ENCODE measurements around the gene TRAPPC3L. TPM values are rescaled to one million over a fixed set of nuclear protein-coding genes. Genes with fewer than 3 reads are reported as not detected.

Gene TRAPPC3L
- total RNA-seq, 2 donors from 2014 or later, result not detected

- 67 to 80% methylated on average over 1 of the region's 1 CpG for WGBS, 2 donors
- Histone ChIP-seq H3K27me3 (no peaks in the 10 kb centered on the region), H3K4me1 (peaks cover 10% of the 10 kb centered on the region), H3K9me3 (no peaks in the 10 kb centered on the region), H3K4me3 (no peak overlapping the region), H3K27ac (no peak overlapping the region), H3K36me3 (replicated peaks in 1 of 2; ENCODE audit: insufficient read depth in 1 of 2, low read depth in 2 of 2) (peaks cover 0 to under 1% of the 10 kb centered on the region in 2 donors)
- DNase-seq (no peak), ATAC-seq (peak; percentile 56)
- TF ChIP-seq POLR2A (IDR thresholded peaks at IDR 0.05) (no peak), CTCF (IDR thresholded peaks at IDR 0.05) (no peak)
- intact Hi-C loops (cut with DNase I), result no loop called here
Observed at GRCh38 chr6:116579143-116579542, 33.7 kb upstream of the TRAPPC3L start.

- no peaks in the 10 kb centered on the region for H3K9me3 ChIP-seq
- intact Hi-C loops (cut with DNase I), result no loop called here
- no peak overlapping the region for H3K4me3 ChIP-seq
- DNase-seq (no peak), ATAC-seq (no peak)
- H3K27me3 ChIP-seq, result no peaks in the 10 kb centered on the region
- H3K27ac ChIP-seq, result no peak overlapping the region
- H3K4me1 ChIP-seq, result peaks cover 14% of the 10 kb centered on the region
- no peaks in the 10 kb centered on the region for H3K36me3 ChIP-seq (replicated peaks in 1 of 2; ENCODE audit: insufficient read depth in 1 of 2, low read depth in 2 of 2)
- TF ChIP-seq CTCF (IDR thresholded peaks at IDR 0.05), result no peak
- no peak for TF ChIP-seq POLR2A (IDR thresholded peaks at IDR 0.05)
Observed at GRCh38 chr6:116578335-116578734, 32.9 kb upstream of the TRAPPC3L start.

GRCh38 chr6:116577486-116577885, 32.0 kb upstream of the TRAPPC3L start:
- H3K4me1 ChIP-seq, result peaks cover 22% of the 10 kb centered on the region
- no peak overlapping the region for H3K4me3 ChIP-seq
- H3K27me3 ChIP-seq, result no peaks in the 10 kb centered on the region
- no peaks in the 10 kb centered on the region for H3K9me3 ChIP-seq
- H3K27ac ChIP-seq, result no peak overlapping the region
- TF ChIP-seq CTCF (IDR thresholded peaks at IDR 0.05) (no peak), POLR2A (IDR thresholded peaks at IDR 0.05) (no peak)
- DNase-seq (no peak), ATAC-seq (no peak)
- WGBS, 2 donors, result 75 to 81% methylated on average over 5 of the region's 5 CpGs
- no peaks in the 10 kb centered on the region for H3K36me3 ChIP-seq (replicated peaks in 1 of 2; ENCODE audit: insufficient read depth in 1 of 2, low read depth in 2 of 2)
- intact Hi-C loops (cut with DNase I), result no loop called here

- Histone ChIP-seq H3K4me3 (no peak overlapping the region), H3K9me3 (no peaks in the 10 kb centered on the region), H3K4me1 (peaks cover 24% of the 10 kb centered on the region), H3K27ac (no peak overlapping the region), H3K27me3 (no peaks in the 10 kb centered on the region), H3K36me3 (replicated peaks in 1 of 2; ENCODE audit: insufficient read depth in 1 of 2, low read depth in 2 of 2) (no peaks in the 10 kb centered on the region)
- no peak for DNase-seq
- 89 to 97% methylated on average over 2 of the region's 2 CpGs for WGBS, 2 donors
- ATAC-seq, result no peak
- TF ChIP-seq CTCF (IDR thresholded peaks at IDR 0.05), result no peak
- TF ChIP-seq POLR2A (IDR thresholded peaks at IDR 0.05), result no peak
- intact Hi-C loops (cut with DNase I), result no loop called here
Observed at GRCh38 chr6:116575227-116575626, 29.7 kb upstream of the TRAPPC3L start.

GRCh38 chr6:116572162-116572561, 26.7 kb upstream of the TRAPPC3L start:
- peak; percentile 26 to 50 (median 30) for DNase-seq
- Histone ChIP-seq H3K9me3 (no peaks in the 10 kb centered on the region), H3K36me3 (replicated peaks in 1 of 2; ENCODE audit: insufficient read depth in 1 of 2, low read depth in 2 of 2) (no peaks in the 10 kb centered on the region), H3K4me3 (peak overlapping the region; percentile 7 to 81), H3K27ac (peak overlapping the region in 3 of 4 donors; percentile 65 to 96 (median 95)), H3K4me1 (peaks cover 18% of the 10 kb centered on the region), H3K27me3 (no peaks in the 10 kb centered on the region)
- intact Hi-C loops (cut with DNase I), result no loop called here
- WGBS, 2 donors, result 2% methylated on average over 7 of the region's 7 CpGs
- TF ChIP-seq POLR2A (IDR thresholded peaks at IDR 0.05), result no peak
- no peak for ATAC-seq

All from body of pancreas (tissue), 4 donors.